Tibial artery (tissue), 4 donors: ENCODE results near the gene CUZD1.

Experiments
- DNase-seq, 2 donors: peaks; one replicate each; pipeline ENCODE4 v3.0.0-alpha.2; 2019
- H3K27ac ChIP-seq, 2 donors: fragments of 200-600 bp; sonication (generic) in 1 of 2; 1 replicate in 1 of 2; 2 replicates in 1 of 2; pipeline ENCODE4 v1.5.1; 2018 to 2019; ENCODE audit warnings: mild to moderate bottlenecking in 1 of 2
- H3K27me3 ChIP-seq, 2 donors: fragments of 200-600 bp; sonication (generic) in 1 of 2; one replicate each; pipeline versions ENCODE4 v1.5.1 to v1.6.0; 2016 to 2019
- H3K36me3 ChIP-seq, 3 donors: fragments of 200-600 bp; sonication (generic) in 2 of 3; one replicate each; pipeline ENCODE4 v1.5.1; 2016 to 2019; ENCODE audit warnings: mild to moderate bottlenecking in 2 of 3
- H3K4me1 ChIP-seq, 4 donors: fragments of 200-600 bp; sonication (generic) in 2 of 4; 1 replicate in 3 of 4; 2 replicates in 1 of 4; pipeline ENCODE4 v1.5.1; 2016 to 2019
- H3K4me3 ChIP-seq, 2 donors: fragments of 200-600 bp; sonication (generic) in 1 of 2; 1 replicate in 1 of 2; 2 replicates in 1 of 2; pipeline ENCODE4 v1.5.1; 2018 to 2019; ENCODE audit warnings: mild to moderate bottlenecking in 2 of 2
- H3K9me3 ChIP-seq, 3 donors: fragments of 200-600 bp; sonication (generic) in 1 of 3; one replicate each; pipeline ENCODE4 v1.5.1; 2016 to 2019
- intact Hi-C: fragments of 100-400 bp; cut with DNase I; formaldehyde crosslinking; loops from one replicate; pipeline ENCODE4 v1.15.0; 2023; ENCODE audit warnings: low total_unique reads
- TF ChIP-seq, protein P1 (sequence below), 2 experiments: fragments of 200-600 bp in 1 of 2; fragments of 450-650 bp in 1 of 2; IDR thresholded peaks; one replicate each; pipeline ENCODE4 v1.5.1; 2017 to 2019; ENCODE audit warnings: antibody characterized with exemption in 2 of 2, mild to moderate bottlenecking in 1 of 2, moderate library complexity in 1 of 2

Gene CUZD1

GRCh38 chr10:122850705-122851640 lies 5.3 kb upstream of the CUZD1 start:
- intact Hi-C loops = no loop called here
- no peak for DNase-seq
- no peaks in the 10 kb centered on the region for H3K27me3 ChIP-seq
- H3K27ac ChIP-seq = no peak overlapping the region
- H3K36me3 ChIP-seq = peaks cover 0 to 10% (median 6%) of the 10 kb centered on the region in 3 donors
- H3K4me3 ChIP-seq = no peak overlapping the region
- no peaks in the 10 kb centered on the region for H3K9me3 ChIP-seq
- TF ChIP-seq, protein P1, sequence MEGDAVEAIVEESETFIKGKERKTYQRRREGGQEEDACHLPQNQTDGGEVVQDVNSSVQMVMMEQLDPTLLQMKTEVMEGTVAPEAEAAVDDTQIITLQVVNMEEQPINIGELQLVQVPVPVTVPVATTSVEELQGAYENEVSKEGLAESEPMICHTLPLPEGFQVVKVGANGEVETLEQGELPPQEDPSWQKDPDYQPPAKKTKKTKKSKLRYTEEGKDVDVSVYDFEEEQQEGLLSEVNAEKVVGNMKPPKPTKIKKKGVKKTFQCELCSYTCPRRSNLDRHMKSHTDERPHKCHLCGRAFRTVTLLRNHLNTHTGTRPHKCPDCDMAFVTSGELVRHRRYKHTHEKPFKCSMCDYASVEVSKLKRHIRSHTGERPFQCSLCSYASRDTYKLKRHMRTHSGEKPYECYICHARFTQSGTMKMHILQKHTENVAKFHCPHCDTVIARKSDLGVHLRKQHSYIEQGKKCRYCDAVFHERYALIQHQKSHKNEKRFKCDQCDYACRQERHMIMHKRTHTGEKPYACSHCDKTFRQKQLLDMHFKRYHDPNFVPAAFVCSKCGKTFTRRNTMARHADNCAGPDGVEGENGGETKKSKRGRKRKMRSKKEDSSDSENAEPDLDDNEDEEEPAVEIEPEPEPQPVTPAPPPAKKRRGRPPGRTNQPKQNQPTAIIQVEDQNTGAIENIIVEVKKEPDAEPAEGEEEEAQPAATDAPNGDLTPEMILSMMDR (IDR thresholded peaks at IDR 0.05) = no peak
- no peaks in the 10 kb centered on the region for H3K4me1 ChIP-seq

- TF ChIP-seq, protein P1 (IDR thresholded peaks at IDR 0.05) = no peak
- intact Hi-C loops = no loop called here
- DNase-seq = no peak
- Histone ChIP-seq H3K9me3 (no peaks in the 10 kb centered on the region), H3K27me3 (no peaks in the 10 kb centered on the region), H3K36me3 (peaks cover 0 to 10% (median 10%) of the 10 kb centered on the region in 3 donors), H3K4me3 (no peak overlapping the region), H3K27ac (no peak overlapping the region), H3K4me1 (no peaks in the 10 kb centered on the region)
Measured at GRCh38 chr10:122849900-122850605, 4.4 kb upstream of the CUZD1 start.

- TF ChIP-seq, protein P1 (IDR thresholded peaks at IDR 0.05) = no peak
- no peak overlapping the region for H3K27ac ChIP-seq
- H3K27me3 ChIP-seq = no peaks in the 10 kb centered on the region
- DNase-seq = no peak
- no peaks in the 10 kb centered on the region for H3K4me1 ChIP-seq
- H3K9me3 ChIP-seq = no peaks in the 10 kb centered on the region
- peaks cover 0 to 6% (median 6%) of the 10 kb centered on the region in 3 donors for H3K36me3 ChIP-seq
- intact Hi-C loops = no loop called here
- H3K4me3 ChIP-seq = no peak overlapping the region
Measured at GRCh38 chr10:122849090-122849489, 3.4 kb upstream of the CUZD1 start.

DNA sequence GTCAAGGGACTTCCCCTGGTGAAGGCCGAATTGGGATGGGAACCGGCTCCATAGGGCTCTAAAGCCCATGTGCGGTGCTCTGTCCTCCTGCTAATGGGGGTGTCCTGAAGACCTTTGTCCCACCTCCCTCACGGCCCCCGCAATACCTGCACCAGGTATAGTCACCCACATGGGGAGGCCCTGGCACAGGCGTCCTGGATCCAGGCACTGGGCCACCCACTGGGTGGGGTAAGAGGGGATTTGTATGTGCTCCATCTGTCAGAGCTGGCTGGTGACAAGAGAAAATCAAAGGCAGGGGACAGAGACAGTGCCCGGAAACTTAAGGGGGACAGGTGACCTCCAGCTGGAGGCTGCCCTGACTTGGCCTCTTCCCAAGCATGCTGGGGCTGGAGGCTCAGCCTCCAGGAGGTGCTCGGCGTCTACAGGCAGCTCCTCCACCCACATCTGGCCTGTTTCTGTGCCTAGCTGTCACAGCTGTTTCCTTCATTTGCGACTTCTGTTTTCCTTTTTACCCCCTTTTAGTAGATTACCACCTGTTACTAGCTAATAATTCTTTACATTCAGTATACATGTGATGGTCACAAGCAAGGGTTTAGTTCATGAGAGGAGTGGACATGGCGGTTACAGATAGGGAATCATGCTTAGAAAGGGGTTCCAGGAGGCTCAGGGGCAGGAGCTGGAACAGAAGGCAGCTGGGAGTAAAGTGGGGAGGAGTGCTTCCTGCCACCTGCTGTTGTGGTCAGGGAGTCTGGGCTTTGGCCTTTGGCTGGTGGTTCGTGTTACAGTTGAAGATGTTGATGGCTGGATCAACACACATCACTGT lies 2.3 kb upstream of the CUZD1 start:
- Histone ChIP-seq H3K27me3 (no peaks in the 10 kb centered on the region), H3K27ac (no peak overlapping the region), H3K4me3 (no peak overlapping the region), H3K9me3 (no peaks in the 10 kb centered on the region), H3K4me1 (no peaks in the 10 kb centered on the region), H3K36me3 (peaks cover 0 to 6% (median 0%) of the 10 kb centered on the region in 3 donors)
- no peak for DNase-seq
- intact Hi-C loops = no loop called here
- TF ChIP-seq, protein P1 (IDR thresholded peaks at IDR 0.05) = no peak

GRCh38 chr10:122844146-122844545 lies 1.5 kb downstream of the CUZD1 start:
- H3K4me3 ChIP-seq = no peak overlapping the region
- DNase-seq = no peak
- TF ChIP-seq, protein P1 (IDR thresholded peaks at IDR 0.05) = no peak
- H3K4me1 ChIP-seq = no peaks in the 10 kb centered on the region
- no peaks in the 10 kb centered on the region for H3K9me3 ChIP-seq
- no peak overlapping the region for H3K27ac ChIP-seq
- peaks cover 0 to 6% (median 0%) of the 10 kb centered on the region in 3 donors for H3K36me3 ChIP-seq
- intact Hi-C loops = no loop called here
- H3K27me3 ChIP-seq = no peaks in the 10 kb centered on the region
